RPMI7951 (cell line): Measurements from ENCODE around the gene CUL1. TPM values are rescaled to one million over a fixed set of nuclear protein-coding genes. Genes with fewer than 3 reads are reported as not detected.
"Not testable (repeated sequence)": the region's sequence is repeated elsewhere in the genome, so short reads cannot be mapped to it uniquely, and the experiment has no call there.

Experiments
- DNase-seq: peaks from one replicate; pipeline ENCODE4 v3.0.0-alpha.2; 2012; ENCODE audit warnings: low read depth
- total RNA-seq: library from RNA; depleted of rRNA; stranded (reverse); fragments of >200 nt; shearing (Covaris generic); gene quantifications from 2 replicates; pipeline ENCODE4 v1.2.3, GENCODE V29; 2014

Gene CUL1
- total RNA-seq, 1 experiment from 2014 or later = 65.1 TPM

- DNase-seq = peak; percentile 75
Observed at GRCh38 chr7:148697256-148698006, 1.3 kb upstream of the CUL1 start.

GRCh38 chr7:148698007-148698396, 701 bp upstream of the CUL1 start:
- DNase-seq = no peak

DNA sequence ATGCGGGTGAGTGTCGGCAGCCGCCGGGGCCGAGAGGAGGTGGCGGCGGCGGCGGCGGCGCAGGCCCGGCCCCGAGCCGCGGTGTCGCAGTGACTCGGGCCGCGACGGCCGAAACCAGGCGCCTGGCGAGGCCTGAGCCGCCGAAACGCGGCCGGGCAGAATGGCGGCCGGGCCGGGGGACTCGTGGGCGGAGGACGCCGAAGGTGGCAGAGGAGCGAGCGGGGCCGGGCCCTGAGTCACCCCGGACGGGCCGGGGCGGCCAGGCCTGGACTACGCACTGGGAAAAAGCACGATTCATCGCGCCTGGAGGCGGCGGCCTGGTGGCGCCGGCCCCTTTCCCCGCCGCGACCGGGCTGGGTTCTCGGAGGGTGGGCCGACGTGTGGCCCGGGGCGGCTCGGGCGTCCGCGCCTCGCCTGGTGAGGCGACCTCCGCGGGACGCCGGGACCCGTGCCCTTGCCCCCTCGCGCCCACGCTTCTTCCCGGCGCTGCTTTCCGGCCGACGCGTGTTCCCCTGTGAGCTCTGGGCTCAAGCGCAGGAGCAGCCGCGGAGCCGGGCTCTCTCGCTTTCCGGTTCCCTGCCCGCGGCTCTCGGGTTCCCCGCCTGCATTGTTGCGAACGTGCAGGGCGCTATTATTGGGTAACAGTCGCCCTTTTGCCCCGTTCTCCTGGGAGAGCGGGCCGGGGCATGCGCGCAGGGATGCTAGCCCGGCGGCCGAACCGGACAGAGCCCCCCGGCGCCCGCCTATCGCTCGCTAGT, 500 bp downstream of the CUL1 start:
- DNase-seq = peak; percentile 52

- peak; percentile 27 for DNase-seq
Observed at GRCh38 chr7:148699782-148700629, 1.3 kb downstream of the CUL1 start.

DNA sequence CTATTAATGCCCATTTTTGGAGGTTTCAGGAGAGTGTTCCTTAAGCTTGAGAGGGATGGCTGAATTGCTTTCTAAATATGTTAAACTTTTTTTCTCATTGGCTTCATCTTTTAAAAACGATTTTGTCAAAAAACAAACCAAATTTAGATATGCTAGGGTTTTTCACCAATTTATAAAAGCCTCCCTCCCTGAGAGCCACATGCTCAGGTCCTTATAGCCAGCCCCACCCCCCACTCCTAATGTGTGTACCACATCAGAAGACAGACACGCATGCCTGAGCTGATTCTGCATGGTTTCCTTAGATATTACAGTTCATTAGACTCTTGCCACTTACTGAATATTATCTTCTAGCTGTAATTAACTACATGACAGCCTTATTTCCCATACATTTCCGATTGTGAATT, 2.0 kb downstream of the CUL1 start:
- DNase-seq = peak; percentile 55

GRCh38 chr7:148701414-148701813, 2.7 kb downstream of the CUL1 start:
- DNase-seq = no peak

GRCh38 chr7:148702876-148703670, 4.4 kb downstream of the CUL1 start:
- DNase-seq = peak; percentile 40

GRCh38 chr7:148703671-148703962, 4.9 kb downstream of the CUL1 start:
- not testable (repeated sequence) for DNase-seq

- no peak for DNase-seq
Observed at GRCh38 chr7:148704189-148704588, 5.5 kb downstream of the CUL1 start.

DNA sequence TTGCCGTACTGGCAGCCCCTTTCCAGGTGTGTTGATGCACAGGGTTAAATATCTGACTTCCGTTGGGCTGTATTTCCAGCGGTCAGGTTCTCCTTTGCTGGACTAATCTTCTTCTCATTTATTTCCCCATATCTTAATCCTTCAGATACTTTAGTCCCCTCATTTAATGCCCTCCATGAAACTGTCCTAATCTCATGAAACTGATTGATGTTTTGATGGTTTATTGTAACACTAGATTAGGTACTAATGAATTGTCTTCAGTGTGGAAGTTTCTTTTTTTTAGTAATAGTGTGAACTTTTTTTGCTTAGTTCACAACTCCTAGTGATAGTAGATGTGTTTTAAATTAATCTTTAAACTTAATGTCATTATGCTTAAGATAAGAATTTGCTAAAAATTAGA, 6.3 kb downstream of the CUL1 start:
- DNase-seq = no peak

- no peak for DNase-seq
Observed at GRCh38 chr7:148706368-148706767, 7.7 kb downstream of the CUL1 start.

GRCh38 chr7:148708026-148708885, 9.6 kb downstream of the CUL1 start:
- DNase-seq = no peak

DNA sequence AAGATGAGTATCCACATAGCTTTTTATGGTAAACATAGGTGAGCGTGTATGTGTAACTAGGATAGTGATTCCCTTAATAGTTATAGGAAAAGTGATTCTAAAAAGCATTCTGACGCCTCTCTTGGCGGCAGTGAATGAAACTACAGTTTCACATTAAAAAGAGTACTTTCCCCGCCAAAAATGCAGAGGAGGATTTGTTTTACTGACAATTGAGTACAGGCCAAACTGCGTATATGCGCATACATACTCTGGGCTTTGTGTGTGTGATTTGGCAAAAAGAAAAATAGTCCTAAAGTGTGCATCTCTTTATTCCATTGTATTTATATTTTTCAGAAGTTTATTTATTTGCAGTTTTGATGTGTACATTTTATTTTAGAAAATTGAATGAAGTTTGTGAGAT, 10.3 kb downstream of the CUL1 start:
- no peak for DNase-seq

DNA sequence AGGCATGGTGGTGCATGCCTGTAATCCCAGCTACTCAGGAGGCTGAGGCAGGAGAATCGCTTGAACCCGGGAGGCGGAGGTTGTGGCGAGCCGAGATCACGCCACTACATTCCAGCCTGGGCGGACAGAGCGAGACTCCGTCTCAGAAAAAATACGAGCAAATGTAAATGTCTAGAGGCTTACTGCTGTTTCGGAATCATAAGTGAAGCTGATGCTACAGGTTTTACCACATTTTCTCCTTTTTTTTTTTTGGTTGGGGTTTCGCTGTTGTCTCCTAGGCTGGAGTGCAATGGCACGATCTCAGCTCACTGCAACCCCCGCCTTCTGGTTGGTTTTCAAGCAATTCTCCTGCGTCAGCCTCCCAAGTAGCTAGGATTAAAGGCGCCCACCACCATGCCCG, 11.7 kb downstream of the CUL1 start:
- DNase-seq = not testable (repeated sequence)

- DNase-seq = no peak
Observed at GRCh38 chr7:148711191-148712102, 12.7 kb downstream of the CUL1 start.

- no peak for DNase-seq
Observed at GRCh38 chr7:148712678-148713329, 14.1 kb downstream of the CUL1 start.

GRCh38 chr7:148714498-148714897, 15.8 kb downstream of the CUL1 start:
- no peak for DNase-seq

DNA sequence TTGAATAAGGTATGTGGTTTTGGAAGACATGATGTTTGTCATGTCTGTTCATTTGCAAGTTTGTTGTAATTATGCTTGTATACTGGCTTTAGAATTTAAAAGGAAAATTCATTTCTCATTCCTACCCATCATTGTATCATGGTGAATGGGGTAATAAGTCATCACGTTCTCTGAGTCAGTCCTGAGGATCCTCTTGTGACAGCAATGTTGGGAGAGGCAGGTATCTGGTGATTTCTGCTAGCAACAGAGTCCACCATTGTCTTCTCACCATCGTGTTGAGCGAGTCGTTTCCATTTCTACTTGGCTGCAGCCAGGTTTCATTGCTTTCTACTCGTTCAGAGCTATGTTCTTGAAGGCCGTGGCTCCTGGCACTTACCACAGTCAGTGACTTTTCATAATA, 16.3 kb downstream of the CUL1 start:
- DNase-seq = no peak

DNA sequence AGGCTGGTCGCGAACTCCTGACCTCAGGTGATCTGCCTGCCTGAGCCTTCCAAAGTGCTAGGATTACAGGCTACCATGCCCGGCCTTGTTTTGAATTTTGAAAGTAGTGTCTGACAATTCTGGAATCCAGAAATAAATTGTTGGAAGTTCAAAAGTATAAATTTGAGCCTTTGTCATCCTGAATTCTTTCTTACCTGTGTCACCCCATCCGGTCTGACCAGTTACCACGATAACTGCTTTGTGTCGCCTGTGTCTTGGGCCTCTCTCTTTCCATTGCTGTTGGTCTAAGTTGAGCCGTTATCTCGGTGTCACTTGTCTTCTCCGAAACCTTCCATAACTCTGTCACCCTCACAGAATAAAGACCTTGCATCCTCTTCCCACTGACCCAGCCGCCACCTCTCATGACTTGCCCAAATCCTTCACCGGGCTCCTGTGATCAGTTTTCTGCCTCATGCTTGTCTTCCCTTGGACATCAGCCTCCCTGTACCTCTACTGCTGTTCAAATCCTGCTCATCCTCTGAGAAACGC, 18.6 kb downstream of the CUL1 start:
- DNase-seq = no peak
